CD4-positive, CD25-positive, alpha-beta regulatory T cell (primary cell): Measurements from ENCODE around the gene EML4. TPM values are rescaled to one million over a fixed set of nuclear protein-coding genes. Genes with fewer than 3 reads are reported as not detected.

Experiments
- ATAC-seq, 2 donors: fragments of 150-1000 bp; cut with Tn5 transposase; one replicate each; pipeline ENCODE4 v1.10.0; 2021; ENCODE audit warnings: low read depth in 2 of 2, moderate number of reproducible peaks in 2 of 2, moderate library complexity in 1 of 2
- DNase-seq, 3 donors: peaks; one replicate each; pipeline versions ENCODE4 v3.0.0 to v3.0.0-alpha.2; 2012 to 2022; ENCODE audit warnings: mixed read lengths in 1 of 3
- H3K27ac ChIP-seq: one replicate; pipeline ENCODE4 v1.7.0; 2013; ENCODE audit warnings: mild to moderate bottlenecking, low read length; ENCODE audit not compliant: insufficient read depth, poor library complexity, severe bottlenecking
- H3K27me3 ChIP-seq: one replicate; pipeline ENCODE4 v1.7.0; 2013; ENCODE audit warnings: low read length; ENCODE audit not compliant: control insufficient read depth, insufficient read depth
- H3K36me3 ChIP-seq: one replicate; pipeline ENCODE4 v1.7.0; 2013; ENCODE audit warnings: mild to moderate bottlenecking, low read length, moderate library complexity; ENCODE audit not compliant: control insufficient read depth, insufficient read depth
- H3K4me1 ChIP-seq: 2 replicates; pipeline ENCODE4 v1.7.0; 2013; ENCODE audit warnings: mild to moderate bottlenecking, low read length; ENCODE audit not compliant: insufficient read depth, control insufficient read depth, poor library complexity, severe bottlenecking
- H3K4me3 ChIP-seq: one replicate; pipeline ENCODE4 v1.7.0; 2013; ENCODE audit warnings: low read depth, mild to moderate bottlenecking, low read length, moderate library complexity
- H3K9me3 ChIP-seq, 2 experiments: 1 replicate in 1 of 2; 2 replicates in 1 of 2; pipeline ENCODE4 v1.7.0; 2013; ENCODE audit warnings: low read length in 2 of 2, mild to moderate bottlenecking in 1 of 2, moderate library complexity in 1 of 2; ENCODE audit not compliant: control insufficient read depth in 2 of 2
- H3K27ac Mint-ChIP-seq, 3 donors: one replicate each; pipeline ENCODE4 v1.8.0; 2020 to 2022; ENCODE audit warnings: mild to moderate bottlenecking in 3 of 3, mixed read lengths in 3 of 3, moderate library complexity in 2 of 3
- H3K27me3 Mint-ChIP-seq: one replicate; pipeline ENCODE4 v1.8.0; 2022; ENCODE audit warnings: mild to moderate bottlenecking, mixed read lengths
- H3K36me3 Mint-ChIP-seq: one replicate; pipeline ENCODE4 v1.8.0; 2020; ENCODE audit warnings: mixed read lengths
- H3K4me1 Mint-ChIP-seq, 4 donors: one replicate each; pipeline ENCODE4 v1.8.0; 2020 to 2022; ENCODE audit warnings: mixed read lengths in 4 of 4, mild to moderate bottlenecking in 1 of 4
- H3K4me3 Mint-ChIP-seq, 4 donors: one replicate each; pipeline ENCODE4 v1.8.0; 2020 to 2022; ENCODE audit warnings: mild to moderate bottlenecking in 4 of 4, mixed read lengths in 4 of 4, moderate library complexity in 3 of 4
- H3K9me3 Mint-ChIP-seq, 7 donors: one replicate each; pipeline ENCODE4 v1.8.0; 2020 to 2022; ENCODE audit warnings: mixed read lengths in 7 of 7, mild to moderate bottlenecking in 3 of 7, moderate library complexity in 2 of 7
- polyA plus RNA-seq, 4 donors: library from polyadenylated mRNA; unstranded; fragments of 300-500 nt; fragmentation: Illumina TruSeq; gene quantifications; one replicate each; pipeline ENCODE4 v1.2.3, GENCODE V29; 2021
- total RNA-seq: library from RNA; stranded (reverse); gene quantifications from one replicate; pipeline ENCODE4 v1.2.3, GENCODE V29; 2022

The EML4 gene
- total and polyA plus RNA-seq, 5 donors from 2014 or later: 83.7 to 293 (median 90.1) TPM

GRCh38 chr2:42239811-42240210 lies 70.7 kb downstream of the EML4 start:
- Histone ChIP-seq H3K27ac (no peak overlapping the region), H3K27me3 (no peaks in the 10 kb centered on the region), H3K9me3 (no peaks in the 10 kb centered on the region), H3K4me3 (no peak overlapping the region), H3K4me1 (peaks cover 46% of the 10 kb centered on the region), H3K36me3 (no peaks in the 10 kb centered on the region)
- peaks cover 64 to 96% (median 86%) of the 10 kb centered on the region in 4 donors for H3K4me1 Mint-ChIP-seq
- peak overlapping the region in 1 of 4 donors; percentile 62 for H3K4me3 Mint-ChIP-seq
- no peaks in the 10 kb centered on the region for H3K27me3 Mint-ChIP-seq
- peak overlapping the region; percentile 34 to 82 (median 53) for H3K27ac Mint-ChIP-seq
- H3K36me3 Mint-ChIP-seq: peaks cover 3% of the 10 kb centered on the region
- DNase-seq (no peak), ATAC-seq (no peak)
- no peaks in the 10 kb centered on the region for H3K9me3 Mint-ChIP-seq

DNA sequence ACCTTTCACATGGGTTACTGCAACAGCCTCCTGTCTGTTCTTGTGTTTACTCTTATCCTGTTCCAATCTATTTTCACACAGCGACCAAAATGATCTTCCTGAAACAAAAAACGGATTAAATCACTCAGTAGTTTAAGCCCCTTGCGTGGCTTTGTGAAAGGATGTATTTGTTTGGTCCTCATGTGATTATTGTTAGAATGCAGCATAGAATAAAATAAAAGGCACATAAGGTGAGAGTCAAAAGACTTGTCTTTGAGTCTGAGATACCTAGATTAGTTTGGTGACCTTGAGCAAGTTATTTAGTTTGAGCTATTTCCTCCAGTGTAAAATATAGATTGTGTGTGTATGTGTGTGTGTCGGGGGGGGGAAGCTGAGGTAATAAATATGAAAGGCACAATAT lies 72.4 kb downstream of the EML4 start:
- Mint-ChIP-seq H3K9me3 (no peaks in the 10 kb centered on the region), H3K36me3 (peaks cover 9% of the 10 kb centered on the region), H3K4me3 (peak overlapping the region in 2 of 4 donors; percentile 14 to 25), H3K27me3 (no peaks in the 10 kb centered on the region), H3K4me1 (peaks cover 56 to 86% (median 79%) of the 10 kb centered on the region in 4 donors), H3K27ac (peak overlapping the region; percentile 13 to 77 (median 25))
- Histone ChIP-seq H3K36me3 (peaks cover 15% of the 10 kb centered on the region), H3K27ac (peak overlapping the region; percentile 55), H3K9me3 (no peaks in the 10 kb centered on the region), H3K27me3 (no peaks in the 10 kb centered on the region), H3K4me1 (peaks cover 46% of the 10 kb centered on the region), H3K4me3 (peak overlapping the region; percentile 21)
- DNase-seq (no peak), ATAC-seq (no peak)

- peak overlapping the region; percentile 7 to 42 (median 25) for H3K27ac Mint-ChIP-seq
- no peak for DNase-seq
- Histone ChIP-seq H3K4me1 (peaks cover 32% of the 10 kb centered on the region), H3K27ac (no peak overlapping the region), H3K27me3 (no peaks in the 10 kb centered on the region), H3K9me3 (no peaks in the 10 kb centered on the region), H3K36me3 (peaks cover 31% of the 10 kb centered on the region), H3K4me3 (no peak overlapping the region)
- no peak for ATAC-seq
- peak overlapping the region in 3 of 4 donors; percentile 7 to 47 (median 34) for H3K4me3 Mint-ChIP-seq
- no peaks in the 10 kb centered on the region for H3K9me3 Mint-ChIP-seq
- no peaks in the 10 kb centered on the region for H3K27me3 Mint-ChIP-seq
- H3K36me3 Mint-ChIP-seq: peaks cover 17% of the 10 kb centered on the region
- peaks cover 52 to 79% (median 72%) of the 10 kb centered on the region in 4 donors for H3K4me1 Mint-ChIP-seq
Observed at GRCh38 chr2:42243297-42243696, 74.1 kb downstream of the EML4 start.

- no peaks in the 10 kb centered on the region for H3K27me3 ChIP-seq
- DNase-seq: no peak
- Mint-ChIP-seq H3K4me3 (peak overlapping the region in 1 of 4 donors; percentile 17), H3K27ac (peak overlapping the region in 2 of 3 donors; percentile 17), H3K4me1 (peaks cover 49 to 70% (median 63%) of the 10 kb centered on the region in 4 donors), H3K27me3 (no peaks in the 10 kb centered on the region), H3K9me3 (no peaks in the 10 kb centered on the region), H3K36me3 (peaks cover 17% of the 10 kb centered on the region)
- H3K9me3 ChIP-seq: no peaks in the 10 kb centered on the region
- H3K4me1 ChIP-seq: peaks cover 24% of the 10 kb centered on the region
- peak overlapping the region; percentile 35 for H3K27ac ChIP-seq
- peak overlapping the region; percentile 21 for H3K4me3 ChIP-seq
- ATAC-seq: no peak
- H3K36me3 ChIP-seq: peaks cover 34% of the 10 kb centered on the region
Observed at GRCh38 chr2:42244520-42244919, 75.4 kb downstream of the EML4 start.

- Histone ChIP-seq H3K27ac (peak overlapping the region; percentile 2), H3K36me3 (peaks cover 42% of the 10 kb centered on the region), H3K27me3 (no peaks in the 10 kb centered on the region), H3K4me3 (no peak overlapping the region), H3K9me3 (no peaks in the 10 kb centered on the region), H3K4me1 (peaks cover 25% of the 10 kb centered on the region)
- ATAC-seq (no peak), DNase-seq (no peak)
- no peaks in the 10 kb centered on the region for H3K9me3 Mint-ChIP-seq
- H3K27ac Mint-ChIP-seq: no peak overlapping the region
- peaks cover 17% of the 10 kb centered on the region for H3K36me3 Mint-ChIP-seq
- peaks cover 49 to 71% (median 58%) of the 10 kb centered on the region in 4 donors for H3K4me1 Mint-ChIP-seq
- no peaks in the 10 kb centered on the region for H3K27me3 Mint-ChIP-seq
- no peak overlapping the region for H3K4me3 Mint-ChIP-seq
Observed at GRCh38 chr2:42245396-42245795, 76.2 kb downstream of the EML4 start.

DNA sequence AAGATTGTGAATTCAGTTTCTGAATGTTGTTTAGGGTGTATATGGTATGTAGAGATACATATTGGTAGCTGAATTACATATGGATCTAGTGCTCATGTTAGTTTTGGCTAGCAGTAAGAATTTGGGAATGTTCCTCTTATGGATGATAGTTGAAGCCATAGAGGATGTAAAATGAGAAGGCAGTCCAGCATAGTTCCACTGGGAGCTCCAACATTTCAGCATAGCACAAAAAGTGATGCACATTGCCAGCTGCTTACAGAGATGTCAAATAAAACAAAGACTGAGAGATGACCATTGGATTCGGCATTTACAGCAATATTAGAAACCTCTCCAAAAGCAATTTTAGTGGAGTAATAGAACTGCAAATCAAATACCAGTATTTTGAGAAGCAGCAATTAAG lies 77.4 kb downstream of the EML4 start:
- DNase-seq (no peak), ATAC-seq (no peak)
- no peaks in the 10 kb centered on the region for H3K27me3 ChIP-seq
- Mint-ChIP-seq H3K4me1 (peaks cover 50 to 70% (median 56%) of the 10 kb centered on the region in 4 donors), H3K36me3 (peaks cover 17% of the 10 kb centered on the region), H3K27me3 (no peaks in the 10 kb centered on the region), H3K9me3 (no peaks in the 10 kb centered on the region), H3K4me3 (no peak overlapping the region), H3K27ac (peak overlapping the region in 2 of 3 donors; percentile 19 to 38)
- H3K36me3 ChIP-seq: peaks cover 49% of the 10 kb centered on the region
- H3K4me3 ChIP-seq: no peak overlapping the region
- H3K27ac ChIP-seq: no peak overlapping the region
- peaks cover 15% of the 10 kb centered on the region for H3K4me1 ChIP-seq
- no peaks in the 10 kb centered on the region for H3K9me3 ChIP-seq

DNA sequence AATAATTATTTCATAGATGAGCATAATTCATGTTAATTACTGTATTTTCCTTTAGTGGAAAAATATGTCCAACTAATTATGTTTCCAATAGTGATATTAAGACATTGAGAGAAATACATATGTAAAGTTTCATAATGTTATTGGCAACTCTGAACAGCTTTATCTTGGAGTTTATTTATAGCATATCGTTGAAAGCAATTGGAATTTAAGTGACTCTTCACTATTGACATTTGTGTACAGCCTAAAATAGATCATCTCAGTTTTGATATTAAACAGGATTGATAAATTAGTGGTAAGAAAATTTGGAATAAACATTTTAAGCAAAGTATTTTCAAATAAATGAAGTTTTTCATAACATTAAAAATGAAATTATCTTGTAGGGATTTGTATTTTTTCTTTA lies 79.7 kb downstream of the EML4 start:
- Mint-ChIP-seq H3K4me1 (peaks cover 52 to 70% (median 56%) of the 10 kb centered on the region in 4 donors), H3K27me3 (no peaks in the 10 kb centered on the region), H3K36me3 (peaks cover 22% of the 10 kb centered on the region), H3K27ac (no peak overlapping the region), H3K4me3 (no peak overlapping the region), H3K9me3 (peaks cover 0 to 2% (median 0%) of the 10 kb centered on the region in 7 donors)
- ATAC-seq (no peak), DNase-seq (no peak)
- Histone ChIP-seq H3K4me3 (no peak overlapping the region), H3K36me3 (peaks cover 53% of the 10 kb centered on the region), H3K27me3 (no peaks in the 10 kb centered on the region), H3K27ac (no peak overlapping the region), H3K9me3 (no peaks in the 10 kb centered on the region), H3K4me1 (peaks cover 17% of the 10 kb centered on the region)

GRCh38 chr2:42249284-42249683 lies 80.1 kb downstream of the EML4 start:
- peaks cover 53 to 71% (median 58%) of the 10 kb centered on the region in 4 donors for H3K4me1 Mint-ChIP-seq
- Histone ChIP-seq H3K27ac (no peak overlapping the region), H3K4me3 (no peak overlapping the region), H3K36me3 (peaks cover 53% of the 10 kb centered on the region), H3K9me3 (no peaks in the 10 kb centered on the region), H3K4me1 (peaks cover 17% of the 10 kb centered on the region), H3K27me3 (no peaks in the 10 kb centered on the region)
- peaks cover 0 to 2% (median 0%) of the 10 kb centered on the region in 7 donors for H3K9me3 Mint-ChIP-seq
- H3K27ac Mint-ChIP-seq: no peak overlapping the region
- ATAC-seq (no peak), DNase-seq (no peak)
- H3K36me3 Mint-ChIP-seq: peaks cover 27% of the 10 kb centered on the region
- no peak overlapping the region for H3K4me3 Mint-ChIP-seq
- H3K27me3 Mint-ChIP-seq: no peaks in the 10 kb centered on the region
